GM13977 (cell line): ENCODE results near the gene CD79A.

Experiments
- DNase-seq: peaks from one replicate; pipeline ENCODE4 v3.0.0; 2012; ENCODE audit warnings: low spot score
- in situ Hi-C: fragments of 300-500 bp; cut with MboI; formaldehyde crosslinking; loops from one replicate; pipeline ENCODE4 v1.12.0; 2022; ENCODE audit warnings: low sequenced_read_pairs, low pct_unique_long_range_greater_than_20kb, mixed read lengths, inconsistent platforms; ENCODE audit not compliant: unreplicated experiment
- TF ChIP-seq, protein P1 (sequence below): IDR thresholded peaks from 2 replicates; pipeline ENCODE4 v1.5.1; 2012; ENCODE audit warnings: mild to moderate bottlenecking, control low read depth; ENCODE audit not compliant: insufficient read depth; ENCODE audit errors: extremely low read depth, missing control alignments

Gene CD79A

DNA sequence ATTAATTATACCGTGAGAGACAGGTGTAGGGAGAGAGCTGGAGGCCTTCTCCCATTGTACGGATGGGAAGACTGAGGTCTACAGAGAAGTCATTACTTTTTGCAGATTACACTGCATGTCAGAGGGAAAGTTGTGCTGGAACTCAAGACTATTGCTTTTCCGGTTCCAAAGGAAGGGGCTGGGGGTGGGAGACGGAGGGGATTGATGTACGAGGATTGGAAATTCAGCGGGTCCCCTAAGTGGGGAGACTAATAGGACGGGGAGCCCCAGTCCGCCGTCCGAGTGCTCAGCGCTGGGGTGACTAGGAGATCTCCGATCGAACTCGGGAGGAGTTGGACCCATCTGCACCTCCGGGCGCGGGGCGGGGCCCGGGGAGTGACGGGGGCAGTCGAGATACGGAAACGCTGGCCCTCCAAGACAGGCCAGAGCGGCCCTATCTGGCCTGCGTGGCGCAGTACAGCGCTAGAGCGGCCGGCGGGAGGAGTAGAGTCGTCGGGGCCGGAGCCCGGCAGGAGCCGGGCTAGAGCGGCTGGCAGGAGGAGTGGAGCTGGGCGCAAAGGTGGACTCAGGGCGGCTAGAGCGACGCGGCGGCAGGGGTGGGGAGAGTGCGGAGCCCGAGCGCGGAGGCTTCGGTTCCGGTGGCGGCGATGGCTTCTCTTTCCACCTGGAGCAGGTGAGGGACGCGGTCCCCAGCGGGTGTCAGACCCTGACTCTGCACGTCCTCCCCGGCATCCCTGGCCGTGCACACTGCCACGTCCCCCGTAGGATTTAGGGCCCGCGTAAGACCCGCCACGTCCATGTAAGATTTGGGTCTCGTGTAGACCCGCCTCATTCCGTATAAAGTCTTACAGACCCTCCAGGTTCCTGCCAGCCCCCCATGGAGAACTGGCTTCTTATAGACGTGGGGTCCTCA is 7.0 kb downstream of the CD79A start:
- TF ChIP-seq, protein P1, sequence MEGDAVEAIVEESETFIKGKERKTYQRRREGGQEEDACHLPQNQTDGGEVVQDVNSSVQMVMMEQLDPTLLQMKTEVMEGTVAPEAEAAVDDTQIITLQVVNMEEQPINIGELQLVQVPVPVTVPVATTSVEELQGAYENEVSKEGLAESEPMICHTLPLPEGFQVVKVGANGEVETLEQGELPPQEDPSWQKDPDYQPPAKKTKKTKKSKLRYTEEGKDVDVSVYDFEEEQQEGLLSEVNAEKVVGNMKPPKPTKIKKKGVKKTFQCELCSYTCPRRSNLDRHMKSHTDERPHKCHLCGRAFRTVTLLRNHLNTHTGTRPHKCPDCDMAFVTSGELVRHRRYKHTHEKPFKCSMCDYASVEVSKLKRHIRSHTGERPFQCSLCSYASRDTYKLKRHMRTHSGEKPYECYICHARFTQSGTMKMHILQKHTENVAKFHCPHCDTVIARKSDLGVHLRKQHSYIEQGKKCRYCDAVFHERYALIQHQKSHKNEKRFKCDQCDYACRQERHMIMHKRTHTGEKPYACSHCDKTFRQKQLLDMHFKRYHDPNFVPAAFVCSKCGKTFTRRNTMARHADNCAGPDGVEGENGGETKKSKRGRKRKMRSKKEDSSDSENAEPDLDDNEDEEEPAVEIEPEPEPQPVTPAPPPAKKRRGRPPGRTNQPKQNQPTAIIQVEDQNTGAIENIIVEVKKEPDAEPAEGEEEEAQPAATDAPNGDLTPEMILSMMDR = no peak
- in situ Hi-C loops = no loop called here
- peak; percentile 97 for DNase-seq

DNA sequence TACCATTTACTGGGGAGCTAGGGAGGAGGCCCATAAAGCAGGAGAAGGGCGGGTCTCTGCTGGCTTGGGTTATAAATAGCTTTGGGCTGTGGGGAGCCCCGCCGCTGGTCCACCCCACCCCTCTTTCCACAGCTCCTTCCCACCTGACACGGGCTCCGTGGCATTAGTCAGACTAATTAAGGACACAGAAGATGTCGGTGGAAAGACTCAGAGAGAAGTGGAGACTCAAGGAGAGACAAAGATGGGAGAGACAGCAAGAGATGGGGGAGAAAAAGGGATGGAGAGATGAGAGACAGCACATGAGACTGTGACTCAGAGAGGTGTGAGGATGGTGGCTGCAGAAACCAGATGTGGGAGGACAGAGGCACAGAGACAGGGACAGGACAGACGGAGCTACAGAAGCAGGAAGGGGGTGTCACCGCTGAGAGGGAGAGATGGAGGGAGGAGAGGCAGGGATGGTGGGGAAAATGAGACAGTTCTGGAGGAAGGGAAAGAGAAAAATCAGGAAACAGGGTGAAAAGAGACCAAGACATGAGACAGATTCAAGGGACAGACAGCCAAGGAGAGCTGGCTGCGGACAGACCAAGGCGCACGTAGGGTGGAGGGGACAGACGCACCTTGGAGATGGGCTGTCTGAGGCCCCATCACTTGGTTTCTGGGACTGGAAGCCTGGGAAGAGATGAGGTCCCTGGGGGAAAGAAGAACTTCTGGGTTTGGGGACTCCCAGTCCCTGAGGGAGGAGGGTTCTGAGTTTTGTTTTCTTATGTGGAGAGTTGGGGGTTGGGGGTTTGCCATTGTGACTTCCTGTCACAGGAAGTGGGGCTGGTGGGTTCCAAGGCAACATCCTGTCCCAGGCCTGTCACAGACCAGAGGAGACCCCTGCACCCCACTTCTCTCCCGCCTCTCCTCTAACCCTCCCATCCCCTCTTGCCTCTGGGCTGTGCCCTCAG is 10.0 kb downstream of the CD79A start:
- TF ChIP-seq, protein P1 = no peak
- peak; percentile 78 for DNase-seq
- in situ Hi-C loops = no loop called here

DNA sequence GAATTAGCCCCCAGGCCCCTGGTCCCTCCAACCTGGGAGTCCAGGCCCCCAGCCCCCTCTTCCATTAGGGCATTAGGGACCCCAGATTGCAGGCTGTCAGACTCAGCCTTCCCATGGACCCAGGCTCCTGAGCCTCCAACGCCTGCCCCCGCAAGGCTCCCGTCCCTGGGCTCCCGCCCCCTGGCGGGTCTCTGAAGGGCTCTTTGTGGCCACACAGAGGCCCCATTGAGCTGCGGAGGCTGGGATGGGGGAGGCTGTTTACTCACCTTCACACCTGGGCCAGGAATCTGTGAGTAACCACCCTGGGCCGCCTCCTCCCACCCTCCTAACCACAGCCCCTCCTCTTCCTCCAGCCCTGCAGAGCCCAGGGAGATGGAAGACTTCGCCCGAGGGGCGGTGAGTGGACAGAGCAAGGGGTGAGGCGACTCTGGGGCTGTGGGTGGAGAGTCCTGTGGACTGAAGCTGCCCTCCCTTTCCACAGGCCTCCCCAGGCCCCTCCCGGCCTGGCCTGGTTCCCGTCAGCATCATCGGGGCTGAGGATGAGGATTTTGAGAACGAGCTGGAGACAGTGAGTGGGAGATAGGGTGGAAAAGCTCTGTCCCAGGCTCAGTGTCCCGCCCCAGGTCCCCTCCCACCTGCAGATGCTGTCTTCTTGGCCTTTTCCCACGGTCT is 10.8 kb downstream of the CD79A start:
- DNase-seq = peak; percentile 73
- TF ChIP-seq, protein P1 = peak; percentile 52
- in situ Hi-C loops = no loop called here

DNA sequence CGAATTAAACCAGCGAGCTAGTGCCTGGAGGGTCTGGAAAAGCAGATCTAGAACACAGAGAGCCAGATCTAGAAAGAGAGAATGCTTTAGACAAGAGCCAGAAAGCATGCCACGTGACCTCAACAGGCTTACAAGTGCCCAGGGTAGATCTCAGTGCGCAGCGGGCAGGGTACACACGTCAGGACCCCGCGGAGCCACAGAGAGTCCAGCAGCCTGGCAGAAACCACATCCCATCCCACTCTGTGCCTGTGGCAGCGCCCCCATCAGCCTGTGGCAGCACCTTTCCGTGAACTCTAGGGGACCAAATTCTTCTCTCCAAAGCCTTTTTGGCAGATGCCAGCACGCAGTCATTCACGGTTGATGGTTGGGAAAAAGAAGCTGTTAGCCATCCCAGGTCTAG is 11.8 kb downstream of the CD79A start:
- TF ChIP-seq, protein P1 = no peak
- in situ Hi-C loops = no loop called here
- DNase-seq = no peak

DNA sequence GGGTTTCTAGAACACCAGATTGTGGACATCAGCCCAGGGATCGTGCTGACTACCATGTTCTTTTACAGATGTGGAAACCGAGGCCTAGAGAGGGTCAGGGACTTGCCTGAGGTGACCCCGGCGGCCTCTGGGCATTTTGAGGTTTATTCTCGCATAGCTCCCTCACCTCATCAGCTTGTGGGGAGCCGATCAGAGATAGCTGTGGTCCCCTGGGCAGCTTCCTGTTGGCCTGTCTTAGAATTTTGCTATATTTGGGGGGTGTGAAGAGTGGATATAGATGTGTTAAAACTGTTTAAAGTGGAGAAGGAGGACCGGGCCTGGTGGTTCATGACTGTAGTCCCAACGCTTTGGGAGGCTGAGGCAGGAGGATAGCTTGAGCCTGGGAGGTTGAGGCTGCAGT is 12.8 kb downstream of the CD79A start:
- TF ChIP-seq, protein P1 = no peak
- in situ Hi-C loops = no loop called here

DNA sequence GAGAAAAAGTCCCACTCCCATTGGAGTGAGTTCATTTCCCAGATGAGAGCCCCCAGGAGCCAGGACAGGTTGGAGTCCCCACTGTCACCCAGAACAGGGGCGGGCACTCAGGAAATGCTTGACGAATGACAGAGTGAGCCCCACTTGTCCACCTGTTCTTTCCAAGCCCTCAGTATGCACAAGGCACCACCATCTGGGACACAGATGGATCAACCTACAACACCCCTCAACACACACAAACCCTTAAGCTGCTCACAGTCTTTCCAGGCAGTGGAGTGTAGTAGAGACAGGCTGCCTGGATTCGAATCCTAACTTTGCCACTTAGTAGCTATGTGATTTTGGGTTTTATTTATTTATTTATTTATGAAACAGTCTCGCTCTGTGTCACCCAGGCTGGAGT is 13.9 kb downstream of the CD79A start:
- in situ Hi-C loops = no loop called here
- no peak for DNase-seq
- TF ChIP-seq, protein P1 = no peak

More for the DNA sequence above, 12.8 kb downstream of the CD79A start:
- DNase-seq = no peak
